ENCODE measurements around the gene OLFML2B.
"Not testable (repeated sequence)": the region's sequence is repeated elsewhere in the genome, so short reads cannot be mapped to it uniquely, and the experiment has no call there.

Gene OLFML2B

DNA sequence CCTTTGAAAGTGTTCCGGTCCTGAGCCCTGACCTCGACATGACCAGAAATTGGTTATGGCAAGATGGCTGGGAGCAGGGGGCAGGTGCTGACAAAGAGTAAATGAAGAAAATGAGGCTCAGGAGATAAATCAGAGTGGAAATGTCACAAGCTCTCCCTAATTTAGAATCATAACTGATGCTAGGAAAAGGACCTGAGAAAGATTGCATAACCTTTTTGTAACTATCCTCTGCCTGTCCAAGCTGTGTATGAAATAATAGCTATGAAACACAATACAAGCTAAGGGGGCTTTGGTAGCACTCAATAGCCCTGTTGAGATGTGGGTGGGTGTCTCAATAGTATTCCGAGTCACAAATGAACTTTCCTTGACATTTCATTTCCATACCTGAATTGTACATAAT is 32.9 kb upstream of the OLFML2B start:
- Histone ChIP-seq H3K18ac (ENCODE audit: low read length) (no peak overlapping the region), H3K79me1 (ENCODE audit: low read length) (no peaks in the 10 kb centered on the region), H3K23ac (ENCODE audit: low read length) (no peak overlapping the region), H3K14ac (ENCODE audit: low read length) (no peak overlapping the region), H3K9ac (ENCODE audit: low read length) (no peak overlapping the region), H3K4me3 (ENCODE audit: low read depth, low read length) (no peak overlapping the region), H3K4me2 (ENCODE audit: low read length) (no peak overlapping the region), H3K27ac (ENCODE audit: low read depth, low read length) (no peak overlapping the region), H4K8ac (ENCODE audit: low read depth, low read length) (no peak overlapping the region), H4K12ac (ENCODE audit: low read depth, low read length) (no peak overlapping the region), H3K4me1 (ENCODE audit: control insufficient read depth in 1 of 2, insufficient read depth in 2 of 2, low read length in 2 of 2) (peaks cover 0 to 4% of the 10 kb centered on the region in 2 experiments), H3K4ac (ENCODE audit: low read depth, low read length) (no peak overlapping the region), H3K36me3 (ENCODE audit: control insufficient read depth in 1 of 2, insufficient read depth in 2 of 2, low read length in 2 of 2) (no peaks in the 10 kb centered on the region), H2AK5ac (ENCODE audit: low read length) (no peak overlapping the region), H3K79me2 (ENCODE audit: control insufficient read depth, insufficient read depth, low read length, poor library complexity) (no peaks in the 10 kb centered on the region), H2BK120ac (ENCODE audit: insufficient read depth, low read length, poor library complexity) (no peak overlapping the region), H2BK12ac (ENCODE audit: low read length) (no peak overlapping the region), H2BK5ac (ENCODE audit: low read depth, low read length, poor library complexity) (no peak overlapping the region), H3K27me3 (ENCODE audit: insufficient read depth, low read length) (no peaks in the 10 kb centered on the region), H3K9me3 (ENCODE audit: insufficient read depth, low read depth, low read length) (no peaks in the 10 kb centered on the region), H4K91ac (ENCODE audit: low read depth, low read length) (no peak overlapping the region), H2AFZ (ENCODE audit: insufficient read depth, low read length, poor library complexity) (no peak overlapping the region)
- WGBS (ENCODE audit: extremely low coverage, insufficient coverage, insufficient read length), result no CpG with 5 or more reads among the region's 3 CpGs
- no peak for DNase-seq

DNA sequence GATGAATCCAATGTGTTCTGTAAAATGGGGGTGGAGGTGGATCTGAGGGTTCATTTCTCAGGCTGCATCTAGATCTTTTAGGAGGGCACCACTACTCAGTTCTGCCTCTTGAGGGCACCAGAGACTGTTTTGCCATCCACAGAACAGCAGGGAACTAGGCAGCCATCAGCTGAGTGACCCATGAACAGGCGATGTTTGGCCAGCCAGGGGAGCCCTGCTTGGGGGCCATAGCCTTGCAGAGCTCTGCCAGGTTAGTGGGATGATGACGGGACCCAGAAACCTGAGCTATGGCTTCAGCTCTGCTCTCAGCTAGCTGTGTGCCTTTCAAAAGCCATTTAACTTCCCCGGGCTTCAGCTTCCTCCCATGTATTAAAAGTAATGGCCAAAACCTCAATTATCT is 32.4 kb upstream of the OLFML2B start:
- peak; percentile 32 to 75 for DNase-seq
- H3K27me3 ChIP-seq (ENCODE audit: insufficient read depth, low read length), result no peaks in the 10 kb centered on the region
- H2AK5ac ChIP-seq (ENCODE audit: low read length), result no peak overlapping the region
- no peak overlapping the region for H3K9ac ChIP-seq (ENCODE audit: low read length)
- H2BK5ac ChIP-seq (ENCODE audit: low read depth, low read length, poor library complexity), result no peak overlapping the region
- no peaks in the 10 kb centered on the region for H3K79me1 ChIP-seq (ENCODE audit: low read length)
- peaks cover 0 to 4% of the 10 kb centered on the region in 2 experiments for H3K4me1 ChIP-seq (ENCODE audit: control insufficient read depth in 1 of 2, insufficient read depth in 2 of 2, low read length in 2 of 2)
- H3K23ac ChIP-seq (ENCODE audit: low read length), result no peak overlapping the region
- H3K9me3 ChIP-seq (ENCODE audit: insufficient read depth, low read depth, low read length), result no peaks in the 10 kb centered on the region
- no peak overlapping the region for H3K4me3 ChIP-seq (ENCODE audit: low read depth, low read length)
- H4K8ac ChIP-seq (ENCODE audit: low read depth, low read length), result no peak overlapping the region
- no peaks in the 10 kb centered on the region for H3K79me2 ChIP-seq (ENCODE audit: control insufficient read depth, insufficient read depth, low read length, poor library complexity)
- peak overlapping the region; percentile 54 for H2BK12ac ChIP-seq (ENCODE audit: low read length)
- no peak overlapping the region for H3K18ac ChIP-seq (ENCODE audit: low read length)
- H3K4ac ChIP-seq (ENCODE audit: low read depth, low read length), result no peak overlapping the region
- WGBS (ENCODE audit: extremely low coverage, insufficient coverage, insufficient read length), result no CpG with 5 or more reads among the region's 3 CpGs
- H2BK120ac ChIP-seq (ENCODE audit: insufficient read depth, low read length, poor library complexity), result no peak overlapping the region
- no peak overlapping the region for H4K91ac ChIP-seq (ENCODE audit: low read depth, low read length)
- no peak overlapping the region for H2AFZ ChIP-seq (ENCODE audit: insufficient read depth, low read length, poor library complexity)
- H3K4me2 ChIP-seq (ENCODE audit: low read length), result no peak overlapping the region
- no peak overlapping the region for H3K14ac ChIP-seq (ENCODE audit: low read length)
- H3K36me3 ChIP-seq (ENCODE audit: control insufficient read depth in 1 of 2, insufficient read depth in 2 of 2, low read length in 2 of 2), result no peaks in the 10 kb centered on the region
- H3K27ac ChIP-seq (ENCODE audit: low read depth, low read length), result no peak overlapping the region
- H4K12ac ChIP-seq (ENCODE audit: low read depth, low read length), result no peak overlapping the region

DNA sequence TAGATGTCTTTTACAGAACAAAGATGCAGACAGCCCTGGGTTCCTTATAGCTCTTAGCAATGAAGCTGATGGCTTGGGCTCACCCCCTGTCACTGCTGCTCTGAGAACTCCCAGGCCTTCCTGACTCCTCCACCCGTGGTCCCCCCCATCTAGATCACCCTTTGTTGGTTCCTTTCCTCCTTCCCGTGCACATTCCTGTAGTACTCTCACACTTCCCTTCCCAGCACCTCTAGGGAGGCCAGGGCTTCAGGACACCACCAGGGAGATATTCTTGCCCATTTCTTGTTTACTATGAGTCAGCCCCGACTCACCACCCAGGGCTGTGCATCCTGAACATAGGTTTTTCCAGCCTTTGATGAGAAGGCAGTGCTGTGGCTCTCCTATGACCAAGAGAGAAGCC is 31.4 kb upstream of the OLFML2B start:
- no peaks in the 10 kb centered on the region for H3K27me3 ChIP-seq (ENCODE audit: insufficient read depth, low read length)
- H3K14ac ChIP-seq (ENCODE audit: low read length), result no peak overlapping the region
- WGBS (ENCODE audit: extremely low coverage, insufficient coverage, insufficient read length), result no CpG with 5 or more reads among the region's 3 CpGs
- no peak overlapping the region for H3K18ac ChIP-seq (ENCODE audit: low read length)
- no peaks in the 10 kb centered on the region for H3K79me1 ChIP-seq (ENCODE audit: low read length)
- H4K8ac ChIP-seq (ENCODE audit: low read depth, low read length), result no peak overlapping the region
- H2AK5ac ChIP-seq (ENCODE audit: low read length), result no peak overlapping the region
- H3K9me3 ChIP-seq (ENCODE audit: insufficient read depth, low read depth, low read length), result no peaks in the 10 kb centered on the region
- no peak overlapping the region for H2AFZ ChIP-seq (ENCODE audit: insufficient read depth, low read length, poor library complexity)
- H2BK120ac ChIP-seq (ENCODE audit: insufficient read depth, low read length, poor library complexity), result no peak overlapping the region
- no peak overlapping the region for H4K91ac ChIP-seq (ENCODE audit: low read depth, low read length)
- no peak overlapping the region for H3K4me3 ChIP-seq (ENCODE audit: low read depth, low read length)
- DNase-seq, result no peak
- no peak overlapping the region for H3K23ac ChIP-seq (ENCODE audit: low read length)
- no peak overlapping the region for H2BK5ac ChIP-seq (ENCODE audit: low read depth, low read length, poor library complexity)
- no peak overlapping the region for H4K12ac ChIP-seq (ENCODE audit: low read depth, low read length)
- H3K27ac ChIP-seq (ENCODE audit: low read depth, low read length), result no peak overlapping the region
- no peaks in the 10 kb centered on the region for H3K36me3 ChIP-seq (ENCODE audit: control insufficient read depth in 1 of 2, insufficient read depth in 2 of 2, low read length in 2 of 2)
- H3K4ac ChIP-seq (ENCODE audit: low read depth, low read length), result no peak overlapping the region
- peaks cover 0 to 4% of the 10 kb centered on the region in 2 experiments for H3K4me1 ChIP-seq (ENCODE audit: control insufficient read depth in 1 of 2, insufficient read depth in 2 of 2, low read length in 2 of 2)
- no peak overlapping the region for H3K4me2 ChIP-seq (ENCODE audit: low read length)
- H3K79me2 ChIP-seq (ENCODE audit: control insufficient read depth, insufficient read depth, low read length, poor library complexity), result no peaks in the 10 kb centered on the region
- no peak overlapping the region for H2BK12ac ChIP-seq (ENCODE audit: low read length)
- H3K9ac ChIP-seq (ENCODE audit: low read length), result no peak overlapping the region

- H3K4me3 ChIP-seq (ENCODE audit: low read depth, low read length); H2BK120ac ChIP-seq (ENCODE audit: insufficient read depth, low read length, poor library complexity); H3K14ac ChIP-seq (ENCODE audit: low read length); H3K27ac ChIP-seq (ENCODE audit: low read depth, low read length); H3K18ac ChIP-seq (ENCODE audit: low read length); H3K79me2 ChIP-seq (ENCODE audit: control insufficient read depth, insufficient read depth, low read length, poor library complexity); H3K9ac ChIP-seq (ENCODE audit: low read length); H3K4ac ChIP-seq (ENCODE audit: low read depth, low read length); H4K8ac ChIP-seq (ENCODE audit: low read depth, low read length); H4K12ac ChIP-seq (ENCODE audit: low read depth, low read length); H2AK5ac ChIP-seq (ENCODE audit: low read length); H4K91ac ChIP-seq (ENCODE audit: low read depth, low read length); H3K4me2 ChIP-seq (ENCODE audit: low read length); H3K79me1 ChIP-seq (ENCODE audit: low read length); H2AFZ ChIP-seq (ENCODE audit: insufficient read depth, low read length, poor library complexity); H2BK12ac ChIP-seq (ENCODE audit: low read length); H3K23ac ChIP-seq (ENCODE audit: low read length); H3K9me3 ChIP-seq (ENCODE audit: insufficient read depth, low read depth, low read length); H3K36me3 ChIP-seq (ENCODE audit: control insufficient read depth in 1 of 2, insufficient read depth in 2 of 2, low read length in 2 of 2); H3K27me3 ChIP-seq (ENCODE audit: insufficient read depth, low read length); H3K4me1 ChIP-seq (ENCODE audit: control insufficient read depth in 1 of 2, insufficient read depth in 2 of 2, low read length in 2 of 2); H2BK5ac ChIP-seq (ENCODE audit: low read depth, low read length, poor library complexity); DNase-seq: not testable (repeated sequence)
- WGBS (ENCODE audit: extremely low coverage, insufficient coverage, insufficient read length), result no CpG with 5 or more reads among the region's 3 CpGs
Observed at GRCh38 chr1:162053949-162054348, 30.3 kb upstream of the OLFML2B start.
